Measurements from ENCODE around the gene ABCC4.

- no peak for TF ChIP-seq GABPA (IDR thresholded peaks at IDR 0.05 in 1 of 2, conservative IDR thresholded peaks at IDR 0.05 in 1 of 2)
- no peak for TF ChIP-seq CTCF (IDR thresholded peaks at IDR 0.05; ENCODE audit: low read depth, low read length, missing input control)
- TF ChIP-seq SP1 (IDR thresholded peaks at IDR 0.05): no peak
- no peak for TF ChIP-seq REST (IDR thresholded peaks at IDR 0.05)
- TF ChIP-seq YY1 (IDR thresholded peaks at IDR 0.05): no peak
- TF ChIP-seq FOXA1 (IDR thresholded peaks at IDR 0.05): no peak
- TF ChIP-seq TAF1 (conservative IDR thresholded peaks at IDR 0.05): no peak
- no peak for TF ChIP-seq EGR1 (IDR thresholded peaks at IDR 0.05; ENCODE audit: low read depth in 2 of 2)
- TF ChIP-seq HNF4G (IDR thresholded peaks at IDR 0.05): no peak
- TF ChIP-seq, protein P1, sequence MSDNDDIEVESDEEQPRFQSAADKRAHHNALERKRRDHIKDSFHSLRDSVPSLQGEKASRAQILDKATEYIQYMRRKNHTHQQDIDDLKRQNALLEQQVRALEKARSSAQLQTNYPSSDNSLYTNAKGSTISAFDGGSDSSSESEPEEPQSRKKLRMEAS (IDR thresholded peaks at IDR 0.05): no peak
- TF ChIP-seq JUND (IDR thresholded peaks at IDR 0.05): no peak
- TF ChIP-seq RAD21 (IDR thresholded peaks at IDR 0.05): no peak
Observed at GRCh38 chr13:95032121-95032520, 269.1 kb downstream of the ABCC4 start.
